AG09309 (cell line): ENCODE results near the gene UCHL3.

Source experiments
- DNase-seq: peaks from one replicate; pipeline ENCODE4 v3.0.0-alpha.2; 2010; ENCODE audit warnings: low read depth
- H3K4me3 ChIP-seq: 2 replicates; pipeline ENCODE4 v1.5.1; 2011; ENCODE audit warnings: mild to moderate bottlenecking, low read depth, low read length, moderate library complexity; ENCODE audit not compliant: control insufficient read depth
- TF ChIP-seq, protein P1 (sequence below): IDR thresholded peaks from 2 replicates; pipeline ENCODE4 v1.5.1; 2011; ENCODE audit warnings: mild to moderate bottlenecking, low read depth, low read length, inconsistent platforms; ENCODE audit not compliant: insufficient read depth, control insufficient read depth; ENCODE audit errors: missing control alignments

Gene UCHL3

GRCh38 chr13:75635828-75636435 lies 86.3 kb downstream of the UCHL3 start, which contains the start of gene LMO7:
Gene LMO7, plus strand, starts transcription at chr13:75636330. Its CDS starts 328 bp downstream, at chr13:75636658.
- H3K4me3 ChIP-seq = peak within 1 kb of the TSS; percentile 96
- no peak for DNase-seq
- TF ChIP-seq, protein P1, sequence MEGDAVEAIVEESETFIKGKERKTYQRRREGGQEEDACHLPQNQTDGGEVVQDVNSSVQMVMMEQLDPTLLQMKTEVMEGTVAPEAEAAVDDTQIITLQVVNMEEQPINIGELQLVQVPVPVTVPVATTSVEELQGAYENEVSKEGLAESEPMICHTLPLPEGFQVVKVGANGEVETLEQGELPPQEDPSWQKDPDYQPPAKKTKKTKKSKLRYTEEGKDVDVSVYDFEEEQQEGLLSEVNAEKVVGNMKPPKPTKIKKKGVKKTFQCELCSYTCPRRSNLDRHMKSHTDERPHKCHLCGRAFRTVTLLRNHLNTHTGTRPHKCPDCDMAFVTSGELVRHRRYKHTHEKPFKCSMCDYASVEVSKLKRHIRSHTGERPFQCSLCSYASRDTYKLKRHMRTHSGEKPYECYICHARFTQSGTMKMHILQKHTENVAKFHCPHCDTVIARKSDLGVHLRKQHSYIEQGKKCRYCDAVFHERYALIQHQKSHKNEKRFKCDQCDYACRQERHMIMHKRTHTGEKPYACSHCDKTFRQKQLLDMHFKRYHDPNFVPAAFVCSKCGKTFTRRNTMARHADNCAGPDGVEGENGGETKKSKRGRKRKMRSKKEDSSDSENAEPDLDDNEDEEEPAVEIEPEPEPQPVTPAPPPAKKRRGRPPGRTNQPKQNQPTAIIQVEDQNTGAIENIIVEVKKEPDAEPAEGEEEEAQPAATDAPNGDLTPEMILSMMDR = no peak

DNA sequence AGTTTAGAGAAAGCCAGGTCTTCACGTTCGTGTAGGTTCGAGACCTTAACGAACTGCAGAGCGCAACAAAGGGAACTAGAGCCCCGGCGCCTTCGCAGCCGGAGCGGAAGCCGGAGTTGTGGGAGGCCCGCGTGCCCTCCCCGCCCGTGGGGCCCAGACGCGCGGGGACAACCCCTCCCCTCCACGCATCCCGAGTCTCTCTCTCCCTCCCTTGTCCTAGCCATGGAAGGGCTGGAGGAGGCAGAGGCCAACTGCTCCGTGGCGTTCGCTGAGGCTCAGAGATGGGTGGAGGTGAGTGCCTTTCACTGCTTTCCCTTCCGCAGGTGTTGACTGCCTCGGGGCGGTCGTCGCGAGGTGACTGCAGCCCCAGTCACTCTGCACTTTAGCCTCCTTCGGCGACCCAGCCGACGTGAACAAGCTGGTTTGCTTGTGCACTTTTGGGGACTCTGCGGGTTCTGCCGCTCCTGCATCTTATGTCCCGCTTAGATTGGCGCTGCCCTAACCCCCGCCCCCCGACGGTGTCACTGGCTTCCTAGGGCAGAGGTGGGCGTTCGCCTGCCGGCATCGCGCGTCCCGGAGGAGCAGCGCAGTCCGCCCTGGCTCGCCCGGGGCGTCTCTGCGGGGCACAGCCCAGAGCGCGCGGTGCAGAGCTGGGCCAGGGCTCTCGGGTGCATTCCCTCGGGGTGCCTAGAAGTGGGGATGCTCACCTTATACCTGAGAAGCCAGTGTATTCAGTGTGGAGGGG lies 87.0 kb downstream of the UCHL3 start:
- no peak for DNase-seq
- TF ChIP-seq, protein P1 = no peak
- peak overlapping the region; percentile 96 for H3K4me3 ChIP-seq

GRCh38 chr13:75637181-75637750 lies 87.7 kb downstream of the UCHL3 start:
- no peak for DNase-seq
- TF ChIP-seq, protein P1 = no peak
- peak overlapping the region; percentile 96 for H3K4me3 ChIP-seq

- peak overlapping the region; percentile 96 for H3K4me3 ChIP-seq
- TF ChIP-seq, protein P1 = no peak
- DNase-seq = no peak
These were observed 89.9 kb downstream of the UCHL3 start for GRCh38 chr13:75639454-75639853.

- DNase-seq = no peak
- H3K4me3 ChIP-seq = peak overlapping the region; percentile 96
These were observed 91.4 kb downstream of the UCHL3 start for GRCh38 chr13:75641026-75641425.

GRCh38 chr13:75643182-75643581 lies 93.6 kb downstream of the UCHL3 start:
- H3K4me3 ChIP-seq = no peak overlapping the region

More at GRCh38 chr13:75641026-75641425, 91.4 kb downstream of the UCHL3 start:
- TF ChIP-seq, protein P1 = no peak

More at GRCh38 chr13:75643182-75643581, 93.6 kb downstream of the UCHL3 start:
- TF ChIP-seq, protein P1 = no peak
- no peak for DNase-seq
